Measurements from ENCODE around the gene PRPF6.
"Not testable (repeated sequence)": the region's sequence is repeated elsewhere in the genome, so short reads cannot be mapped to it uniquely, and the experiment has no call there.

DNA sequence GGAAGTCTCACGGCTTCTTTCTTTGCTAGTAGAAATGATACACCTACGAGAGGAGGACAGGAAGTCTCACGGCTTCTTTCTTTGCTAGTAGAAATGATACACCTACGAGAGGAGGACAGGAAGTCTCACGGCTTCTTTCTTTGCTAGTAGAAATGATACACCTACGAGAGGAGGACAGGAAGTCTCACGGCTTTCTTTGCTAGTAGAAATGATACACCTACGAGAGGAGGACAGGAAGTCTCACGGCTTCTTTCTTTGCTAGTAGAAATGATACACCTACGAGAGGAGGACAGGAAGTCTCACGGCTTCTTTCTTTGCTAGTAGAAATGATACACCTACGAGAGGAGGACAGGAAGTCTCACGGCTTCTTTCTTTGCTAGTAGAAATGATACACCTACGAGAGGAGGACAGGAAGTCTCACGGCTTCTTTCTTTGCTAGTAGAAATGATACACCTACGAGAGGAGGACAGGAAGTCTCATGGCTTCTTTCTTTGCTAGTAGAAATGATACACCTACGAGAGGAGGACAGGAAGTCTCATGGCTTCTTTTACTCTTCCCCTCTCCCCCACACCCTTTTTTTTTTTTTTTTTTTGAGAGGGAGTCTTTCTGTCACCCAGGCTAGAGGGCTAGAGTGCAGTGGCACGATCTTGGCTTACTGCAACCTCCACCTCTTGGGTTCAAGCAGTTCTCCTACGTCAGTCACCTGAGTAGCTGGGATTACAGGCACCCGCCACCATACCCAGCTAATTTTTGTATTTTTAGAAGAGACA lies 31.6 kb downstream of the PRPF6 start:
- TF ChIP-seq, protein P1, sequence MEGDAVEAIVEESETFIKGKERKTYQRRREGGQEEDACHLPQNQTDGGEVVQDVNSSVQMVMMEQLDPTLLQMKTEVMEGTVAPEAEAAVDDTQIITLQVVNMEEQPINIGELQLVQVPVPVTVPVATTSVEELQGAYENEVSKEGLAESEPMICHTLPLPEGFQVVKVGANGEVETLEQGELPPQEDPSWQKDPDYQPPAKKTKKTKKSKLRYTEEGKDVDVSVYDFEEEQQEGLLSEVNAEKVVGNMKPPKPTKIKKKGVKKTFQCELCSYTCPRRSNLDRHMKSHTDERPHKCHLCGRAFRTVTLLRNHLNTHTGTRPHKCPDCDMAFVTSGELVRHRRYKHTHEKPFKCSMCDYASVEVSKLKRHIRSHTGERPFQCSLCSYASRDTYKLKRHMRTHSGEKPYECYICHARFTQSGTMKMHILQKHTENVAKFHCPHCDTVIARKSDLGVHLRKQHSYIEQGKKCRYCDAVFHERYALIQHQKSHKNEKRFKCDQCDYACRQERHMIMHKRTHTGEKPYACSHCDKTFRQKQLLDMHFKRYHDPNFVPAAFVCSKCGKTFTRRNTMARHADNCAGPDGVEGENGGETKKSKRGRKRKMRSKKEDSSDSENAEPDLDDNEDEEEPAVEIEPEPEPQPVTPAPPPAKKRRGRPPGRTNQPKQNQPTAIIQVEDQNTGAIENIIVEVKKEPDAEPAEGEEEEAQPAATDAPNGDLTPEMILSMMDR (IDR thresholded peaks at IDR 0.05), result not testable (repeated sequence)
- TF ChIP-seq POLR2AphosphoS5 (IDR thresholded peaks at IDR 0.05; ENCODE audit: low read depth, low read length); SIN3A (IDR thresholded peaks at IDR 0.05; ENCODE audit: borderline replicate concordance, insufficient read depth, low read depth, low read length); TCF7L2 (IDR thresholded peaks at IDR 0.05; ENCODE audit: low read depth, low read length): not testable (repeated sequence)
- TF ChIP-seq, protein P2, sequence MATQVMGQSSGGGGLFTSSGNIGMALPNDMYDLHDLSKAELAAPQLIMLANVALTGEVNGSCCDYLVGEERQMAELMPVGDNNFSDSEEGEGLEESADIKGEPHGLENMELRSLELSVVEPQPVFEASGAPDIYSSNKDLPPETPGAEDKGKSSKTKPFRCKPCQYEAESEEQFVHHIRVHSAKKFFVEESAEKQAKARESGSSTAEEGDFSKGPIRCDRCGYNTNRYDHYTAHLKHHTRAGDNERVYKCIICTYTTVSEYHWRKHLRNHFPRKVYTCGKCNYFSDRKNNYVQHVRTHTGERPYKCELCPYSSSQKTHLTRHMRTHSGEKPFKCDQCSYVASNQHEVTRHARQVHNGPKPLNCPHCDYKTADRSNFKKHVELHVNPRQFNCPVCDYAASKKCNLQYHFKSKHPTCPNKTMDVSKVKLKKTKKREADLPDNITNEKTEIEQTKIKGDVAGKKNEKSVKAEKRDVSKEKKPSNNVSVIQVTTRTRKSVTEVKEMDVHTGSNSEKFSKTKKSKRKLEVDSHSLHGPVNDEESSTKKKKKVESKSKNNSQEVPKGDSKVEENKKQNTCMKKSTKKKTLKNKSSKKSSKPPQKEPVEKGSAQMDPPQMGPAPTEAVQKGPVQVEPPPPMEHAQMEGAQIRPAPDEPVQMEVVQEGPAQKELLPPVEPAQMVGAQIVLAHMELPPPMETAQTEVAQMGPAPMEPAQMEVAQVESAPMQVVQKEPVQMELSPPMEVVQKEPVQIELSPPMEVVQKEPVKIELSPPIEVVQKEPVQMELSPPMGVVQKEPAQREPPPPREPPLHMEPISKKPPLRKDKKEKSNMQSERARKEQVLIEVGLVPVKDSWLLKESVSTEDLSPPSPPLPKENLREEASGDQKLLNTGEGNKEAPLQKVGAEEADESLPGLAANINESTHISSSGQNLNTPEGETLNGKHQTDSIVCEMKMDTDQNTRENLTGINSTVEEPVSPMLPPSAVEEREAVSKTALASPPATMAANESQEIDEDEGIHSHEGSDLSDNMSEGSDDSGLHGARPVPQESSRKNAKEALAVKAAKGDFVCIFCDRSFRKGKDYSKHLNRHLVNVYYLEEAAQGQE (IDR thresholded peaks at IDR 0.05; ENCODE audit: insufficient read depth in 1 of 2, low read depth in 2 of 2, low read length in 1 of 2), result not testable (repeated sequence)
